Heart left ventricle (tissue), 13 donors: ENCODE results near the gene ARGFX.

Source experiments
- CTCF ChIP-seq, 12 donors: fragments of 200-600 bp; sonication (generic) in 4 of 12; IDR thresholded peaks; one replicate each; pipeline versions ENCODE4 v1.5.0 to v1.8.0; 2018 to 2022; ENCODE audit warnings: antibody characterized with exemption in 12 of 12, mild to moderate bottlenecking in 5 of 12
- POLR2A ChIP-seq, 2 donors: fragments of 450-650 bp; IDR thresholded peaks; one replicate each; pipeline ENCODE4 v1.6.1; 2017; ENCODE audit warnings: antibody characterized with exemption in 2 of 2, mild to moderate bottlenecking in 2 of 2, moderate library complexity in 2 of 2
- donor health status: ischemic (EF 13 %, LVEDD 7.1; RV severe dilation, severe dysfunction).
- donor health status: DM: no; HTN: yes; CAD: no.
- donor health status: DM: no; HTN: no; CAD: no.
- donor health status: ischemic (EF 25% LVEDD 6.9; RV normal size, moderate dysfunction).
- donor health status: ischemic (EF 25% LVEDD 5.7; RV mildly dilated, moderate dysfunction).
- donor health status: ischemic (EF 35%, LVEDD 5.7; RV mildly dilated, moderate dysfunction).
- donor health status: nonischemic (EF 11% LVEDD 7.7; RV severe dilation, severe dysfunction).
- donor health status: DM: yes; HTN: yes; CAD: no.
- donor health status: PGD.
- donor health status: ischemic (EF 29% LVEDD 5.4; RV normal size, mild dysfunction).
- donor health status: nonischemic (EF 23%, LVEDD 6.1; RV moderate dilation, normal function).

- TF ChIP-seq CTCF (IDR thresholded peaks at IDR 0.05) (no peak), POLR2A (IDR thresholded peaks at IDR 0.05) (no peak)
Observed at GRCh38 chr3:121542924-121543323, 24.8 kb upstream of the ARGFX start.
